ENCODE data around the gene PSME2. TPM values are rescaled to one million over a fixed set of nuclear protein-coding genes. Genes with fewer than 3 reads are reported as not detected.

The PSME2 gene, protein sequence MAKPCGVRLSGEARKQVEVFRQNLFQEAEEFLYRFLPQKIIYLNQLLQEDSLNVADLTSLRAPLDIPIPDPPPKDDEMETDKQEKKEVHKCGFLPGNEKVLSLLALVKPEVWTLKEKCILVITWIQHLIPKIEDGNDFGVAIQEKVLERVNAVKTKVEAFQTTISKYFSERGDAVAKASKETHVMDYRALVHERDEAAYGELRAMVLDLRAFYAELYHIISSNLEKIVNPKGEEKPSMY
- total RNA-seq (100 to 1,000 TPM; 107 to 362 (median 191) TPM), polyA plus RNA-seq (100 to 1,000 TPM; 388 to 752 (median 687) TPM)
- long read RNA-seq, donor 1, transcript PSME2-201 (11 exons, 1,404 nt) = major isoform, 89 of 110 reads
- long read RNA-seq, donor 1, partial matches to known transcripts = 14 of 110 reads
- long read RNA-seq, donor 1, other reads (novel, unspliced or antisense) = 0 of 110 reads
- long read RNA-seq, donor 2, transcript PSME2-201 (11 exons, 1,404 nt) = major isoform, 50 of 59 reads
- long read RNA-seq, donor 2, transcript PSME2-205 (2 exons, 496 nt) = minor isoform, 7 of 59 reads
- long read RNA-seq, donor 2, partial matches to known transcripts = 0 of 59 reads
- long read RNA-seq, donor 2, other reads (novel, unspliced or antisense) = 0 of 59 reads
- long read RNA-seq, donor 3, transcript PSME2-201 (11 exons, 1,404 nt) = major isoform, 68 of 76 reads
- long read RNA-seq, donor 3, partial matches to known transcripts = 0 of 76 reads
- long read RNA-seq, donor 3, other reads (novel, unspliced or antisense) = 0 of 76 reads
- long read RNA-seq, donor 4, transcript PSME2-203 (11 exons, 1,502 nt) = minor isoform, 5 of 311 reads
- long read RNA-seq, donor 4, transcript PSME2-201 (11 exons, 1,404 nt) = major isoform, 285 of 311 reads
- long read RNA-seq, donor 4, partial matches to known transcripts = 7 of 311 reads
- long read RNA-seq, donor 4, other reads (novel, unspliced or antisense) = 11 of 311 reads
- long read RNA-seq, donor 5, transcript PSME2-205 (2 exons, 496 nt) = minor isoform, 9 of 235 reads
- long read RNA-seq, donor 5, transcript PSME2-201 (11 exons, 1,404 nt) = major isoform, 205 of 235 reads
- long read RNA-seq, donor 5, transcript PSME2-203 (11 exons, 1,502 nt) = minor isoform, 6 of 235 reads
- long read RNA-seq, donor 5, partial matches to known transcripts = 3 of 235 reads
- long read RNA-seq, donor 5, other reads (novel, unspliced or antisense) = 11 of 235 reads
- long read RNA-seq, donor 6, transcript PSME2-201 (11 exons, 1,404 nt) = major isoform, 225 of 246 reads
- long read RNA-seq, donor 6, transcript PSME2-203 (11 exons, 1,502 nt) = minor isoform, 5 of 246 reads
- long read RNA-seq, donor 6, partial matches to known transcripts = 3 of 246 reads
- long read RNA-seq, donor 6, other reads (novel, unspliced or antisense) = 13 of 246 reads
- long read RNA-seq, donor 7, transcript PSME2-201 (11 exons, 1,404 nt) = major isoform, 40 of 40 reads
- long read RNA-seq, donor 7, partial matches to known transcripts = 0 of 40 reads
- long read RNA-seq, donor 7, other reads (novel, unspliced or antisense) = 0 of 40 reads
- long read RNA-seq, donor 8, transcript PSME2-201 (11 exons, 1,404 nt) = major isoform, 89 of 119 reads
- long read RNA-seq, donor 8, partial matches to known transcripts = 18 of 119 reads
- long read RNA-seq, donor 8, other reads (novel, unspliced or antisense) = 7 of 119 reads
- long read RNA-seq, donor 9, transcript PSME2-201 (11 exons, 1,404 nt) = major isoform, 55 of 70 reads
- long read RNA-seq, donor 9, partial matches to known transcripts = 12 of 70 reads
- long read RNA-seq, donor 9, other reads (novel, unspliced or antisense) = 0 of 70 reads
- long read RNA-seq, donor 10, transcript PSME2-201 (11 exons, 1,404 nt) = major isoform, 45 of 51 reads
- long read RNA-seq, donor 10, partial matches to known transcripts = 0 of 51 reads
- long read RNA-seq, donor 10, other reads (novel, unspliced or antisense) = 0 of 51 reads

GRCh38 chr14:24146453-24146977, at the start of gene PSME2:
Gene PSME2, minus strand, starts transcription at chr14:24146610. Its CDS starts 29 bp downstream, at chr14:24146581.
- intact Hi-C loops (cut with DNase I) = no loop called here
- peaks cover 21 to 42% of the 10 kb centered on the region in 2 donors for H3K4me1 ChIP-seq (replicated peaks in 1 of 2)
- H3K36me3 ChIP-seq (replicated peaks in 1 of 2) = peaks cover 0 to 55% of the 10 kb centered on the region in 2 donors
- TF ChIP-seq, protein P1, sequence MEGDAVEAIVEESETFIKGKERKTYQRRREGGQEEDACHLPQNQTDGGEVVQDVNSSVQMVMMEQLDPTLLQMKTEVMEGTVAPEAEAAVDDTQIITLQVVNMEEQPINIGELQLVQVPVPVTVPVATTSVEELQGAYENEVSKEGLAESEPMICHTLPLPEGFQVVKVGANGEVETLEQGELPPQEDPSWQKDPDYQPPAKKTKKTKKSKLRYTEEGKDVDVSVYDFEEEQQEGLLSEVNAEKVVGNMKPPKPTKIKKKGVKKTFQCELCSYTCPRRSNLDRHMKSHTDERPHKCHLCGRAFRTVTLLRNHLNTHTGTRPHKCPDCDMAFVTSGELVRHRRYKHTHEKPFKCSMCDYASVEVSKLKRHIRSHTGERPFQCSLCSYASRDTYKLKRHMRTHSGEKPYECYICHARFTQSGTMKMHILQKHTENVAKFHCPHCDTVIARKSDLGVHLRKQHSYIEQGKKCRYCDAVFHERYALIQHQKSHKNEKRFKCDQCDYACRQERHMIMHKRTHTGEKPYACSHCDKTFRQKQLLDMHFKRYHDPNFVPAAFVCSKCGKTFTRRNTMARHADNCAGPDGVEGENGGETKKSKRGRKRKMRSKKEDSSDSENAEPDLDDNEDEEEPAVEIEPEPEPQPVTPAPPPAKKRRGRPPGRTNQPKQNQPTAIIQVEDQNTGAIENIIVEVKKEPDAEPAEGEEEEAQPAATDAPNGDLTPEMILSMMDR (IDR thresholded peaks at IDR 0.05) = peak in 1 of 6 experiments; percentile 10
- TF ChIP-seq POLR2A (IDR thresholded peaks at IDR 0.05) = peak in 1 of 2 donors; percentile 66
- DNase-seq = peak; percentile 93 to 98 (median 98)
- peak within 1 kb of the TSS; percentile 72 to 92 (median 84) for H3K27ac ChIP-seq
- H3K27me3 ChIP-seq = no peaks in the 10 kb centered on the region
- peak within 1 kb of the TSS; percentile 74 to 99 (median 78) for H3K4me3 ChIP-seq
- H3K9me3 ChIP-seq (replicated peaks in 1 of 3) = no peaks in the 10 kb centered on the region
- 0 to 2% (median 0%) methylated on average over 15 to 25 of the region's 25 CpGs for WGBS, 4 donors

DNA sequence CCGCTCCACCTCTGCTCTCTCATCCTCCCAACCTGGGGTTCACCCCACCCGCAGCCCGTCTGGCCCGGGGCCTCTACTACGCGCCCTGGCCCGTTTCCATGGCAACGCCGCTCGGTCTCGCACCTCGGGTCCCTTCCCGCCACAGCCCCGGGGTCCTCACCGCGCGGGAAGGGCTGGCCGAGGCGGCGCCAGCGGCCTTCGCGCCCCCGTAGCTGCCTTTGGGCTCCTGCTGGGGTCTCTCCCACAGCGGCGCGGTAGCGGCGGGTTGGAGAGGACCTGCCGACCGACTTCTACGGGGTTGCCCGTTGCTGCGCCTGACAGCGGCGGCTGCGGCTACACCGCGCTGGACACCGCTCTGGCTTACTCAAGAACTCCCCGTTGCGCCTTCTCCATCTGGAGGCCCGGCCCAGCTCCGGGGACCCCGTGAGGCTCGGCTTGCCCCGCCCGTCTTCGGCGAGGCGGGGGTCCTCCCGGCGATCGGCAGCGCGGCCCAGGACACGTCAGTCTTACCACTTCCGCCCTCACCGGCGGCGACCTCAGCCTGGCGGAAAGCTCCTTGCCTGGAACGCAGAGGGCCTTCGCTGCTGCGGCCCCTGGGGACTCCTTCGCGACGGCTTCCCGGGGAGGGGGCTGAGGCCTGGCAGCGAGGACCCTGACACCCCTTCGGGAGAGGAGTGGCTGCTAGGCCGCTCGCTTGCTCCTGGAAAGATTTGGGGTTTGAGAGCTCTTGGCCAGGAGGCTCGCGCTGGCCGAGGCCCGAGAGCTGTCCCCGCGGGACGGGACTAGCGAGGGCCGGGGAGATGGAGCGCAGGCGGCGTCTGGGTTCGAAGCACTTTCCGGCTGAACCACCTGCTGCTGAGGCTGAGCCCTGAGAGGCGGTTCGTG, 49.0 kb upstream of the PSME2 start, which contains the start of gene TM9SF1:
Gene TM9SF1, minus strand, starts transcription at position 256 of the 885 bp plus-strand sequence. CDS start 422 bp downstream, outside the sequence.
- peaks cover 0 to 22% of the 10 kb centered on the region in 2 donors for H3K36me3 ChIP-seq (replicated peaks in 1 of 2)
- peaks cover 16 to 30% of the 10 kb centered on the region in 2 donors for H3K4me1 ChIP-seq (replicated peaks in 1 of 2)
- WGBS, 4 donors = 0 to 1% (median 0%) methylated on average over 2 to 89 of the region's 89 CpGs

More for the DNA sequence above, 49.0 kb upstream of the PSME2 start, which contains the start of gene TM9SF1:
- peak within 1 kb of the TSS; percentile 80 to 99 (median 96) for H3K27ac ChIP-seq
- DNase-seq = peak; percentile 86 to 93 (median 89)
- no peaks in the 10 kb centered on the region for H3K27me3 ChIP-seq
- TF ChIP-seq POLR2A (IDR thresholded peaks at IDR 0.05) = peak; percentile 65 to 82
- TF ChIP-seq, protein P1 (IDR thresholded peaks at IDR 0.05) = no peak
- no peaks in the 10 kb centered on the region for H3K9me3 ChIP-seq (replicated peaks in 1 of 3)
- intact Hi-C loops (cut with DNase I) = no loop called here
- H3K4me3 ChIP-seq = peak within 1 kb of the TSS; percentile 81 to 97 (median 84)
